ENCODE data around the gene DERL3.

- TF ChIP-seq NR3C1 (CRISPR knock-in tag; conservative IDR thresholded peaks at IDR 0.05; ENCODE audit: low read depth): no peak
- no peak for TF ChIP-seq CTCF (IDR thresholded peaks at IDR 0.05)
- no peak for TF ChIP-seq TP53 (CRISPR knock-in tag; IDR thresholded peaks at IDR 0.05)
- no peak for TF ChIP-seq CREB1 (CRISPR knock-in tag; IDR thresholded peaks at IDR 0.05)
- TF ChIP-seq CBFB (CRISPR knock-in tag; IDR thresholded peaks at IDR 0.05; ENCODE audit: low read depth): no peak
These were observed 1.9 kb downstream of the DERL3 start for GRCh38 chr22:23836692-23837495.

Data from WTC11 (cell line).